Ectodermal cell (in vitro differentiated cells): ENCODE data around the gene MGAT1. TPM values are rescaled to one million over a fixed set of nuclear protein-coding genes. Genes with fewer than 3 reads are reported as not detected.

ENCODE experiments used
- H3K27ac ChIP-seq: 2 replicates; pipeline ENCODE4 v1.7.0; 2013; ENCODE audit warnings: mild to moderate bottlenecking, low read depth, low read length; ENCODE audit not compliant: insufficient read depth, poor library complexity, severe bottlenecking
- H3K27me3 ChIP-seq: 2 replicates; pipeline ENCODE4 v1.7.0; 2013; ENCODE audit warnings: mild to moderate bottlenecking, low read length; ENCODE audit not compliant: insufficient read depth, control insufficient read depth, poor library complexity, severe bottlenecking
- H3K36me3 ChIP-seq: one replicate; pipeline ENCODE4 v1.7.0; 2013; ENCODE audit warnings: low read length; ENCODE audit not compliant: control insufficient read depth, insufficient read depth
- H3K4me1 ChIP-seq: one replicate; pipeline ENCODE4 v1.7.0; 2013; ENCODE audit warnings: low read length; ENCODE audit not compliant: control insufficient read depth, insufficient read depth
- H3K4me3 ChIP-seq: 2 replicates; pipeline ENCODE4 v1.7.0; 2013; ENCODE audit warnings: low read depth, low read length, control low read depth; ENCODE audit not compliant: insufficient read depth
- H3K9me3 ChIP-seq: 2 replicates; pipeline ENCODE4 v1.7.0; 2013; ENCODE audit warnings: mild to moderate bottlenecking, low read length, moderate library complexity; ENCODE audit not compliant: control insufficient read depth
- WGBS, 2 experiments: methylation state at CpG; one replicate each; pipeline ENCODE4 v1.1.7; 2013; ENCODE audit warnings: missing lambda C conversion rate in 2 of 2; 5-methylcytosine and 5-hydroxymethylcytosine counted together
- polyA plus RNA-seq, 4 experiments: library from polyadenylated mRNA; stranded (reverse); fragments of 50-300 nt; gene quantifications; one replicate each; pipeline ENCODE4 v1.2.3, GENCODE V29; 2013

MGAT1 gene
- polyA plus RNA-seq (2013, experiment 1 of 4) = 80.0 TPM
- polyA plus RNA-seq (2013, experiment 2 of 4) = 82.0 TPM
- 50.9 TPM for polyA plus RNA-seq (2013, experiment 3 of 4)
- polyA plus RNA-seq (2013, experiment 4 of 4) = 56.3 TPM

GRCh38 chr5:180802325-180803180 lies at the start of gene MGAT1:
TSS of gene MGAT1 (minus strand) at chr5:180802806. CDS start at chr5:180792971, 9,835 bp downstream.
- H3K4me1 ChIP-seq = peaks cover 16% of the 10 kb centered on the region
- H3K27me3 ChIP-seq = no peaks in the 10 kb centered on the region
- no peaks in the 10 kb centered on the region for H3K36me3 ChIP-seq
- H3K4me3 ChIP-seq = peak within 1 kb of the TSS; percentile 84
- 1% methylated on average over 84 to 87 of the region's 87 CpGs for WGBS, 2 experiments
- H3K27ac ChIP-seq = peak within 1 kb of the TSS; percentile 75
- no peaks in the 10 kb centered on the region for H3K9me3 ChIP-seq

- Histone ChIP-seq H3K9me3 (peaks cover 21% of the 10 kb centered on the region), H3K4me3 (no peak overlapping the region), H3K27ac (no peak overlapping the region), H3K4me1 (no peaks in the 10 kb centered on the region), H3K36me3 (peaks cover 66% of the 10 kb centered on the region), H3K27me3 (no peaks in the 10 kb centered on the region)
- WGBS, 2 experiments = 95 to 96% methylated on average over 10 of the region's 10 CpGs
Observed at GRCh38 chr5:180850434-180851078, 48.0 kb upstream of the MGAT1 start.

GRCh38 chr5:180849827-180850226 lies 47.2 kb upstream of the MGAT1 start:
- peaks cover 21% of the 10 kb centered on the region for H3K9me3 ChIP-seq
- peaks cover 63% of the 10 kb centered on the region for H3K36me3 ChIP-seq
- 96 to 98% methylated on average over 2 of the region's 4 CpGs for WGBS, 2 experiments
- no peak overlapping the region for H3K4me3 ChIP-seq
- H3K27me3 ChIP-seq = no peaks in the 10 kb centered on the region
- H3K27ac ChIP-seq = no peak overlapping the region
- H3K4me1 ChIP-seq = peaks cover under 1% of the 10 kb centered on the region

GRCh38 chr5:180848878-180849277 lies 46.3 kb upstream of the MGAT1 start:
- Histone ChIP-seq H3K4me3 (no peak overlapping the region), H3K27me3 (no peaks in the 10 kb centered on the region), H3K27ac (no peak overlapping the region), H3K36me3 (peaks cover 55% of the 10 kb centered on the region), H3K4me1 (peaks cover 3% of the 10 kb centered on the region), H3K9me3 (peaks cover 21% of the 10 kb centered on the region)
- WGBS, 2 experiments = 100% methylated on average over 1 of the region's 1 CpG; no CpG with 5 or more reads in 1 of the 2 experiments

DNA sequence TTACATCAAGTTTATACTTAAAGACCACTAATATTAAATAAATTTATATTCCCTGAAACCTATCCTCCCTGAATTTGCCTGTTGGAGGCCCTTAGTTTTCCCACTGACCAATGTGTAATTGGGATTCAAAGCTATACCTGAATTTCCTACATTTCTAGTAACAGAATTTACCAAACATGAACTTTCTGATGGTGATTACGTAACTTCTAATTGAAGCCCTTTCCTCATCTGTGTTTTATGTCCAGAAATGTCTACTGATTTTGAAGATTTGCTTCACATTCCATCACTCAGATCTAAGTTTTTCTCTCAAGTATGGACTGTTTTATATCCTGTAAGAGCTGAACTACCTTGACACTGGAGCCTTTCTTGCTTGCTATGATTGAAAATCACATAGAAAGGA lies 45.7 kb upstream of the MGAT1 start:
- Histone ChIP-seq H3K27ac (no peak overlapping the region), H3K4me3 (no peak overlapping the region), H3K4me1 (peaks cover 3% of the 10 kb centered on the region), H3K9me3 (peaks cover 21% of the 10 kb centered on the region), H3K27me3 (no peaks in the 10 kb centered on the region), H3K36me3 (peaks cover 51% of the 10 kb centered on the region)
- 94 to 100% methylated on average over 1 of the region's 1 CpG for WGBS, 2 experiments

DNA sequence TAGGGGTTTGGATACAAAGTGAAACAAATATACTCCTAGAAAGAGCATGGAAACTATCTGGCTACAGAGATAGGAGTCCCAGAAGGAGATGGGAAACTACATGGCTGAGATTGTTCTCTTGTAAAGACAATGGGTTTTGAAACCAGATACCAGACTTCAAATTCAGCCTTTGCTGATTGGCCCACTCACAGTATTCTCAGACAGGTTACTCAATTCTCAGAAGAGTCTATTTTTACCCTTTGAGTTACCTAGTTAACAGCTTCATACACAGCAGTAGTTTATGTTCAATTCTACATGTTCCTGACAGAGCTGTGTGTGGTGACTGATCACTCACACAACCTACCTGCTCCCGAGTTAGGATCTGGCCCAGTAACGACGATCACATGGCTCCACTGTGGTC lies 44.4 kb upstream of the MGAT1 start:
- Histone ChIP-seq H3K27ac (no peak overlapping the region), H3K9me3 (peaks cover 21% of the 10 kb centered on the region), H3K27me3 (no peaks in the 10 kb centered on the region), H3K4me3 (no peak overlapping the region), H3K4me1 (peaks cover 3% of the 10 kb centered on the region), H3K36me3 (peaks cover 48% of the 10 kb centered on the region)
- 30% methylated on average over 3 of the region's 3 CpGs for WGBS, 2 experiments

GRCh38 chr5:180844858-180845257 lies 42.3 kb upstream of the MGAT1 start:
- Histone ChIP-seq H3K4me1 (peaks cover 3% of the 10 kb centered on the region), H3K4me3 (no peak overlapping the region), H3K9me3 (peaks cover 7% of the 10 kb centered on the region), H3K27me3 (no peaks in the 10 kb centered on the region), H3K36me3 (peaks cover 26% of the 10 kb centered on the region), H3K27ac (no peak overlapping the region)
- WGBS, 2 experiments = 93 to 96% methylated on average over 1 of the region's 1 CpG

DNA sequence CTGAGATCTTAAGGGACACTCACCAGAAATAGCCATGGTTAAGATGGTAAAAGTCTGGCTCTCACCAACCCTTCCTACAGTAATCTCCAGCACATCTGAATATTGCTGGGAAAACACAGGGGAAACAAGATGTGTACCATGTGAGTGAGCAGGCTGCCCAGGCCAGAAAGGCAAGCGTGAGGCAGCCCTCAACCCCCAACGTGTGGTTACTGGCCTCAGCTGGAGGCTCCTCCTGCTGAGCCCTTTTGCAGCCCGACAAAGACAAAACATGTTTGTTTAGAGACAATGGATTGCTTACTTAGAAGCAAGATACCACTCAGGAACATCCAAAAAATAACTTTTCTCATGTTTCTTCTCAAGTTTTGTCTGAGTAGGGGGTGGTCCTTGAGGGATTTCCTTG lies 41.8 kb upstream of the MGAT1 start:
- H3K9me3 ChIP-seq = peaks cover 5% of the 10 kb centered on the region
- no peak overlapping the region for H3K27ac ChIP-seq
- peaks cover 3% of the 10 kb centered on the region for H3K4me1 ChIP-seq
- no peaks in the 10 kb centered on the region for H3K27me3 ChIP-seq
- peaks cover 22% of the 10 kb centered on the region for H3K36me3 ChIP-seq
- no peak overlapping the region for H3K4me3 ChIP-seq
- 3 to 12% methylated on average over 3 of the region's 3 CpGs for WGBS, 2 experiments

GRCh38 chr5:180839935-180840334 lies 37.3 kb upstream of the MGAT1 start:
- no peaks in the 10 kb centered on the region for H3K27me3 ChIP-seq
- 91 to 95% methylated on average over 3 of the region's 3 CpGs for WGBS, 2 experiments
- no peak overlapping the region for H3K27ac ChIP-seq
- no peaks in the 10 kb centered on the region for H3K36me3 ChIP-seq
- no peaks in the 10 kb centered on the region for H3K9me3 ChIP-seq
- H3K4me3 ChIP-seq = no peak overlapping the region
- H3K4me1 ChIP-seq = peaks cover 3% of the 10 kb centered on the region

- Histone ChIP-seq H3K9me3 (no peaks in the 10 kb centered on the region), H3K4me3 (no peak overlapping the region), H3K27me3 (no peaks in the 10 kb centered on the region), H3K4me1 (no peaks in the 10 kb centered on the region), H3K27ac (no peak overlapping the region), H3K36me3 (no peaks in the 10 kb centered on the region)
- WGBS, 2 experiments = 93 to 95% methylated on average over 2 of the region's 2 CpGs
Observed at GRCh38 chr5:180839227-180839626, 36.6 kb upstream of the MGAT1 start.
